GM20431 (cell line): ENCODE data around the gene SUFU.

Experiments
- in situ Hi-C: fragments of 300-500 bp; cut with MseI, MboI; formaldehyde crosslinking; loops from one replicate; pipeline ENCODE4 v1.15.0; 2020; ENCODE audit warnings: low sequenced_read_pairs; ENCODE audit not compliant: unreplicated experiment

Gene SUFU

GRCh38 chr10:102624751-102625645, 121.2 kb downstream of the SUFU start:
- in situ Hi-C loops: no loop called here

DNA sequence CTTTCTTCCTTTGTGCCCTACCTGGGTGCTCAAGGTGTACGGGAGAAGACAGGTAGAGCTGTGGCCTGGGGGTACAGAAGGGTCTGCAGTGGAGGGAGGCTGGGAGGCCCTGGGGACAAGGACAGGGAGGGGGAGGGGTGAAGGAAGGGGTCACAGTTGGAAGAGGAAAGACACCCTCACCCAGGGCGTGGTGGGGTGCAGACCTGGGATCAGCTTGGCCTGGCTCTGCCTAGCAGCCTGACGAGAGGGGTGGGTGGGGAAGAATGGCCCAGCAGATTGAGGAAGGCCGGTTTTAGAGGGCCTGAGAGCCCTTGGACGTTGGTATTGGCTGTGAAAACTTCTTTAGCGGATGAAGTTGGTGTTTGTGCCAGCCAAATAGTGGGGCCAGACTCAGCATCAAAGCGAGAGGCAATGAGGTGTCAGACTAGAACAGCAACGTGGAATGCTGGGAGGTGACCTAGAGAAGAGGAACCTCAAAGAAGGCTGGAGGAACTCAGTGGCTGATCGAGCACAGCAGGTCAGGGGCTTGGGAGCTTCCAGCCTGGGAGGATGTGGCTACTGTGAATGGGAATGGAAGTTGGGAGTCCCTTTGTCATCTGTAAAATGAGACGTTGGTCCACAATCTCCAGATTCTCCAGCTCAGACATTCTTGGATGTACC, 122.4 kb downstream of the SUFU start:
- in situ Hi-C loops: no loop called here

GRCh38 chr10:102627291-102627735, 123.5 kb downstream of the SUFU start:
- in situ Hi-C loops: no loop called here

GRCh38 chr10:102627736-102628293, 124.0 kb downstream of the SUFU start:
- in situ Hi-C loops: no loop called here

GRCh38 chr10:102628451-102628911, 124.7 kb downstream of the SUFU start:
- in situ Hi-C loops: no loop called here

GRCh38 chr10:102629661-102630614, 126.2 kb downstream of the SUFU start:
- in situ Hi-C loops: no loop called here

DNA sequence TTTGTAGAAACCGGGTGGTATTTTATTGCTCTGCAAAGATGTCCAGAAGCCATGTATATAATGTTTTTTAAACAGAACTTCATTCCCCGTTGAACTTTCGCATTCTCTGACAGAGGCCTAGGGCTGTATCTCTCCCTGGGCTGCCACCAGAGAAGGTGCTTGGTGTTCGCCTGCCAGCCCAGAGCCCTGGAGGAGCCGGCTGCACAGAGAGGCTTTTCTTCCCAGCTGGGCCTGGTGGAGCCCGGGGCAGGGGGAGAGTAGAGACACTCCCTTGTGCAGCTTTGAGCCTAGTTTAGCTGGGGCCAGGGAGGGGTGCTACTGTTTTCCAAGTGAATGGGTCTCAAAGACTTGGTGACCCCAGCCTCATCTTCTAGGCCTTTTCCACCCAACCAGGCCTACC, 126.9 kb downstream of the SUFU start:
- in situ Hi-C loops: no loop called here

DNA sequence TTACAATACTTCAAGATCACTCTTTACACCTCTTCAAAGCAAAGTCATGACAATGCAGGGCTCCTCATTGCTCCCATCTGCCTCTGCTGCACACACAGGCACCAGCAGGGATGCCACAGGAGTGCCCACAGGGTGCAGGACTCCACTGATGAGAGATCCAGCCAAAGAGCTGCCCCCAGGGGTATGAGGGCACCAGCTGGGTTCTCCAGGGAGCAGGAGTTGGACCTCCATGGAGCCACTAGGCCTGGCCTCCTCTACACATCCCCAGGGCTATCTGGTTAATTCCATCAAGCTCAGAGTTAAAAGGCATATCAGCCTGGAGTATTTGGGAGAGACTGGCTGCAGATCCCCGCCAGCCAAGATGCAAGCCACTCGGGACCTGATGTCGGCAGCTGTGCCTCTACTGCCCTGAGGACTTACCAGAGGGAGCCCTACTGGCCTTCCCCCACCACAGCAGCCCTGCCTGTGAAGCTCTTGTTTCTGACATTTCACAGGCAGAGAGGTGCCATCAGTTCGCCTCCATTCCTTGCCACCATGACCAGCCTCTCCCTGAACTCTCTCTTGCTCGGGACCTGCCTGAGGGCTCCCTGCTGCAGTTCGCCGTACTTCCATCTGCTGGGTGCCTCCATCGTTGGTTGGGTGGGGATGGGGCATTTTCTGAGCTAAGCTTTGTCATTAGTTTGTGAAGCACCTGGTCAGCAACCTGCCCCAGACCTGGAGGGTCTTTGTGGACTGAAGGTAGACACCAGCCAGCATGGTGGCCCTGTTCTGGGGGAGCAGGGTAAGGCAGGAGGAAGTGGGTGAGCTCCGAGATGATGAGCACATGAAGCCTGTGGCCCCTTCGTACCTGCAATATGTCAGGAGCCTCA, 128.0 kb downstream of the SUFU start:
- in situ Hi-C loops: no loop called here

GRCh38 chr10:102632394-102633111, 128.8 kb downstream of the SUFU start:
- in situ Hi-C loops: no loop called here

GRCh38 chr10:102633287-102633686, 129.5 kb downstream of the SUFU start:
- in situ Hi-C loops: no loop called here

DNA sequence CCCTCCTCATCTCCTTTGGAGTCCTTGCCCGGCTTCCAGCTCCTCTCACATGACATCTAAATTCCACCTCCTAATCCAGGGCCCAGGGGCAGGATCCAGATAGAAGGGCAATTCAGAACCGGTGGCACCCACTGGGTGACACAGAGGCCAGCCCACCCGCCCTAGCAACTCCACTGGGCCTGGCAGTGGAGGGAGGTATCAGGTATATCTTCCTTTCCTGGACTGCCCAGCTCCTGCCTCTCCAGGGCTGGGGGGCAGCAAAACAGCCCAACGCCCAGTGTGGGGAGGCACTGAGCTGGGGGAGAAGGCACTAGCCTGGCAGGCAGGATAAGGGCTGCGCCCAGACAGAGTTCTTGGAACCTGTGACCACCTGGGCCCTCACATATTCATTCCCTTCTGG, 130.1 kb downstream of the SUFU start:
- in situ Hi-C loops: no loop called here

- in situ Hi-C loops: no loop called here
These were observed 130.9 kb downstream of the SUFU start for GRCh38 chr10:102634686-102635085.

GRCh38 chr10:102635377-102635776, 131.6 kb downstream of the SUFU start:
- in situ Hi-C loops: no loop called here

- in situ Hi-C loops: no loop called here
These were observed 135.8 kb downstream of the SUFU start for GRCh38 chr10:102639537-102639936.

GRCh38 chr10:102641402-102641801, 137.6 kb downstream of the SUFU start:
- in situ Hi-C loops: no loop called here

GRCh38 chr10:102641880-102642735, 138.3 kb downstream of the SUFU start:
- in situ Hi-C loops: no loop called here

DNA sequence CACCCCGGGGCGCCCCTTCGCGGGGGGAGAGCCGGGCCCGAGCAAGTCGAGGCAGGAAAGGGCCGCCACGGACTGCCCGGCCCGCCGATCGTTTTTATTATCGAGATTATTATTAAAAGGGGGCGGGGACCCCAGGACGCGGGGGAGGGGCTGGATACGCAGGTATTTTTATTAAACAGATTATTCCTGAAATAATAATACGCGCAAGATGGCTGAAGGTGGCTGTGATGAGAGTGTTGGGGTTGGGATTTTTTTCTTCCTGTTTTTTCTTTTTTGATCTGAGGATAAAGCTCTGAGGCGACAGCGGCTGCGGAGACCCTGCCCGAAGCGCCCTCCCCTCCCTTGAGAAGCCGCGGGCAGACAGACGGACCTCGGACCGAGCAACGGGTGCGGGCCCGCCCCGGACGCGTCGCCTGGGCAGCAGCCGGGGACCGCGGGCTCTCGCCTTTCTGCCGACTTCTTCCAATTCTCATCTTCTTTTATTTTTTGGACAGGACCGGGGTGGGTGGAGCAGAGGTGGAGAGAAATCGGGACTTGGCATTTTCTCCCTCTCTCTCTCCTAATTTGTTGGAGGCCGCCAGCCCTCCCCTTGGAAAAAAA, 139.1 kb downstream of the SUFU start:
- in situ Hi-C loops: no loop called here
